HepG2 (cell line): ENCODE results near the gene TSHB. TPM values are rescaled to one million over a fixed set of nuclear protein-coding genes. Genes with fewer than 3 reads are reported as not detected.

Experiments used
- ATAC-seq: fragments of 200-7000 bp; cut with Tn5 transposase; 3 replicates; pipeline ENCODE4 v1.9.1; 2020; ENCODE audit warnings: mild to moderate bottlenecking, moderate library complexity
- BruUV-seq: library from RNA; stranded (reverse); fragments of 400-500 nt; replicated peaks from 2 replicates; lab custom pipeline; 2021; lab: Mats Ljungman, UMichigan
- CTCF ChIA-PET: fragments of 300-600 bp; formaldehyde crosslinking; extraction: SDS; loops from one replicate; lab custom pipeline; 2021; ENCODE audit warnings: low total read pairs, inconsistent platforms, low intra/inter-chr PET ratio; lab: Yijun Ruan, JAX
- POLR2A ChIA-PET: fragments of 350-600 bp; sonication (Branson Sonifier 250); formaldehyde crosslinking; loops from one replicate; lab custom pipeline; 2020; ENCODE audit warnings: antibody characterized with exemption, inconsistent platforms; lab: Yijun Ruan, JAX
- DNase-seq: peaks from one replicate; pipeline ENCODE4 v3.0.0-alpha.2; 2015; ENCODE audit warnings: low spot score
- FAIRE-seq: peaks from 3 replicates; lab custom pipeline; 2011; peaks lifted over from hg19 to GRCh38; lab: Jason Lieb, UNC
- H2AFZ ChIP-seq: one replicate; pipeline ENCODE4 v1.6.1; 2011; ENCODE audit warnings: low read length, inconsistent platforms
- H3K27ac ChIP-seq: fragments of 300-600 bp; 3 replicates; pipeline ENCODE4 v1.8.0; 2011; ENCODE audit warnings: mixed run types, mild to moderate bottlenecking, mixed read lengths, low read length, inconsistent platforms; ENCODE audit not compliant: insufficient read depth; ENCODE audit errors: extremely low read length
- H3K27me3 ChIP-seq, 2 experiments: fragments of 200-600 bp in 1 of 2; 2 replicates in 1 of 2; 3 replicates in 1 of 2; pipeline versions ENCODE4 v1.6.0 to v1.8.0; 2011; ENCODE audit warnings: low read length in 2 of 2, mild to moderate bottlenecking in 2 of 2, moderate library complexity in 2 of 2, inconsistent platforms in 1 of 2; ENCODE audit not compliant: insufficient read depth in 2 of 2, control insufficient read depth in 1 of 2
- H3K36me3 ChIP-seq, 2 experiments: fragments of 200-600 bp in 1 of 2; replicated peaks in 1 of 2; 2 replicates in 1 of 2; 3 replicates in 1 of 2; pipeline versions ENCODE4 v1.5.1 to v1.8.0; 2011; ENCODE audit warnings: low read length in 2 of 2, inconsistent platforms in 1 of 2; ENCODE audit not compliant: insufficient read depth in 2 of 2, control insufficient read depth in 1 of 2
- H3K4me1 ChIP-seq: 2 replicates; pipeline ENCODE4 v1.5.1; 2012; ENCODE audit warnings: low read length, inconsistent platforms; ENCODE audit not compliant: insufficient read depth
- H3K4me2 ChIP-seq: 2 replicates; pipeline ENCODE4 v1.6.0; 2011; ENCODE audit warnings: low read depth, low read length, inconsistent platforms
- H3K4me3 ChIP-seq, 3 experiments: fragments of 200-600 bp in 1 of 3; sonication (generic), shearing (Covaris generic) in 1 of 3; replicated peaks in 1 of 3; 2 replicates each; pipeline ENCODE4 v1.5.1; 2011 to 2016; ENCODE audit warnings: low read length in 3 of 3, inconsistent platforms in 2 of 3, low read depth in 2 of 3, mild to moderate bottlenecking in 2 of 3, control low read depth in 1 of 3, mixed read lengths in 1 of 3; ENCODE audit not compliant: insufficient read depth in 1 of 3
- H3K79me2 ChIP-seq: one replicate; pipeline ENCODE4 v1.6.1; 2011; ENCODE audit warnings: low read length, inconsistent platforms; ENCODE audit not compliant: insufficient read depth
- H3K9ac ChIP-seq: 2 replicates; pipeline ENCODE4 v1.6.0; 2011; ENCODE audit warnings: mild to moderate bottlenecking, low read depth, low read length, inconsistent platforms; ENCODE audit not compliant: insufficient read depth
- H3K9me3 ChIP-seq: 2 replicates; pipeline ENCODE4 v1.5.1; 2012; ENCODE audit warnings: mild to moderate bottlenecking, low read length
- H4K20me1 ChIP-seq: 2 replicates; pipeline ENCODE4 v1.6.0; 2011; ENCODE audit warnings: inconsistent platforms, mild to moderate bottlenecking, low read length, moderate library complexity; ENCODE audit not compliant: insufficient read depth
- GPN1 ChIP-seq: sonication (generic); formaldehyde crosslinking; IDR thresholded peaks from 2 replicates; pipeline ENCODE4 v1.5.1; 2020; ENCODE audit warnings: missing genetic modification reagents, borderline replicate concordance
- HOXA9 ChIP-seq: sonication (generic); formaldehyde crosslinking; IDR thresholded peaks from 2 replicates; pipeline ENCODE4 v1.8.1; 2022; ENCODE audit warnings: missing genetic modification reagents, mild to moderate bottlenecking, moderate library complexity, borderline replicate concordance
- KLF16 ChIP-seq, 2 experiments: sonication (generic) in 1 of 2; formaldehyde crosslinking in 1 of 2; IDR thresholded peaks; 2 replicates each; pipeline versions ENCODE4 v1.6.1 to v1.8.0; 2016 to 2023; ENCODE audit warnings: missing genetic modification reagents in 2 of 2, missing compliant biosample characterization in 1 of 2
- KLF9 ChIP-seq: IDR thresholded peaks from 2 replicates; pipeline ENCODE4 v1.6.1; 2016; ENCODE audit warnings: low read depth
- RARG ChIP-seq: sonication (generic); formaldehyde crosslinking; IDR thresholded peaks from 2 replicates; pipeline ENCODE4 v1.4.0; 2020; ENCODE audit warnings: low read depth, mild to moderate bottlenecking, missing genetic modification reagents
- RORA ChIP-seq: sonication (generic); formaldehyde crosslinking; IDR thresholded peaks from 2 replicates; pipeline ENCODE4 v1.5.0; 2020; ENCODE audit warnings: mild to moderate bottlenecking, missing genetic modification reagents, moderate library complexity
- TERF1 ChIP-seq: sonication (generic); formaldehyde crosslinking; IDR thresholded peaks from 2 replicates; pipeline ENCODE4 v1.8.0; 2022; ENCODE audit warnings: mild to moderate bottlenecking, missing genetic modification reagents, moderate library complexity
- ZNF142 ChIP-seq: sonication (generic); formaldehyde crosslinking; IDR thresholded peaks from 2 replicates; pipeline ENCODE4 v1.4.0; 2020; ENCODE audit warnings: missing genetic modification reagents
- ZNF33B ChIP-seq: sonication (generic); formaldehyde crosslinking; IDR thresholded peaks from 2 replicates; pipeline ENCODE4 v1.5.1; 2020; ENCODE audit warnings: mild to moderate bottlenecking, missing genetic modification reagents
- ZNF816 ChIP-seq: sonication (generic); formaldehyde crosslinking; IDR thresholded peaks from 2 replicates; pipeline ENCODE4 v1.8.0; 2022; ENCODE audit warnings: missing genetic modification reagents, mild to moderate bottlenecking, borderline replicate concordance
- ZNF878 ChIP-seq: sonication (generic); formaldehyde crosslinking; IDR thresholded peaks from 2 replicates; pipeline ENCODE4 v1.8.1; 2023; ENCODE audit warnings: mild to moderate bottlenecking, missing genetic modification reagents, moderate library complexity
- WGBS: methylation state at CpG from one replicate; pipeline ENCODE4 v1.1.6; 2017; ENCODE audit warnings: low lambda C conversion rate; 5-methylcytosine and 5-hydroxymethylcytosine counted together
- in situ Hi-C: cut with HindIII; loops from 2 replicates; pipeline ENCODE4 v1.10.0; 2017; ENCODE audit warnings: low pct_unique_long_range_greater_than_20kb; ENCODE audit not compliant: extremely low pct_ligation_motif_present
- intact Hi-C: fragments of 100-400 bp; cut with micrococcal nuclease; formaldehyde crosslinking; loops from one replicate; pipeline ENCODE4 v1.10.0; 2022; ENCODE audit not compliant: unreplicated experiment
- polyA plus RNA-seq, 8 experiments: library from polyadenylated mRNA; depleted of rRNA in 3 of 8; stranded (reverse) in 7 of 8; unstranded in 1 of 8; fragments of >200 nt; fragmentation: Illumina TruSeq in 4 of 8; extraction: Trizol in 4 of 8; gene quantifications; 2 replicates each; pipeline versions ENCODE4 v1.2.1 to v1.2.3, GENCODE V29; 2011 to 2016; ENCODE audit warnings: low read depth in 4 of 8, missing spikeins in 1 of 8, mixed read lengths in 1 of 8; ENCODE audit not compliant: insufficient read depth in 1 of 8
- total RNA-seq, 5 experiments: library from RNA; depleted of rRNA; stranded (reverse); fragments of >200 nt; fragmentation: Illumina TruSeq; extraction: Trizol; gene quantifications; 2 replicates each; pipeline ENCODE4 v1.2.3, GENCODE V29; 2016; ENCODE audit warnings: low read depth in 1 of 5

Gene TSHB
- total and polyA plus RNA-seq, 2 of the 13 experiments (the other 11 are each of a cell fraction or from before 2014, with no cell fraction given): not detected

GRCh38 chr1:115074839-115075534 lies 45.4 kb downstream of the TSHB start (continued):
- TF ChIP-seq GPN1: no peak
- TF ChIP-seq, all 625 proteins: peak for 0

- Histone ChIP-seq H3K9me3 (no peaks in the 10 kb centered on the region), H3K79me2 (no peaks in the 10 kb centered on the region), H3K36me3 (no peaks in the 10 kb centered on the region), H3K27me3 (peaks cover 3 to 16% of the 10 kb centered on the region in 2 experiments), H3K9ac (no peak overlapping the region), H3K27ac (no peak overlapping the region), H3K4me2 (no peak overlapping the region), H2AFZ (no peak overlapping the region), H4K20me1 (no peaks in the 10 kb centered on the region), H3K4me1 (no peaks in the 10 kb centered on the region), H3K4me3 (no peak overlapping the region)
- in situ Hi-C loops: no loop called here
- ChIA-PET POLR2A (no interaction called here), CTCF (no interaction called here)
- 8% methylated on average over 4 of the region's 4 CpGs for WGBS
- intact Hi-C loops: no loop called here
- no TSS peak for BruUV-seq
- no peak for ATAC-seq
- no peak for DNase-seq
- FAIRE-seq: no peak
- TF ChIP-seq ZNF33B (CRISPR knock-in tag) (no peak), ZNF816 (CRISPR knock-in tag) (no peak), ZNF878 (no peak), HOXA9 (CRISPR knock-in tag) (no peak), ZNF142 (CRISPR knock-in tag) (no peak), KLF9 (CRISPR knock-in tag) (no peak), RORA (no peak), RARG (CRISPR knock-in tag) (no peak), TERF1 (no peak), KLF16 (CRISPR knock-in tag; IDR thresholded peaks at IDR 0.05) (no peak)
These were observed 46.8 kb downstream of the TSHB start for GRCh38 chr1:115076384-115076915.
